Heart left ventricle (tissue), 13 donors: Measurements from ENCODE around the gene HLCS.

Experiments used
- POLR2A ChIP-seq, 2 donors: fragments of 450-650 bp; IDR thresholded peaks; one replicate each; pipeline ENCODE4 v1.6.1; 2017; ENCODE audit warnings: antibody characterized with exemption in 2 of 2, mild to moderate bottlenecking in 2 of 2, moderate library complexity in 2 of 2
- TF ChIP-seq, protein P1 (sequence below), 12 donors: fragments of 200-600 bp; sonication (generic) in 4 of 12; IDR thresholded peaks; one replicate each; pipeline versions ENCODE4 v1.5.0 to v1.8.0; 2018 to 2022; ENCODE audit warnings: antibody characterized with exemption in 12 of 12, mild to moderate bottlenecking in 5 of 12
- donor health status: ischemic (EF 13 %, LVEDD 7.1; RV severe dilation, severe dysfunction).
- donor health status: DM: no; HTN: yes; CAD: no.
- donor health status: DM: no; HTN: no; CAD: no.
- donor health status: ischemic (EF 25% LVEDD 6.9; RV normal size, moderate dysfunction).
- donor health status: ischemic (EF 25% LVEDD 5.7; RV mildly dilated, moderate dysfunction).
- donor health status: ischemic (EF 35%, LVEDD 5.7; RV mildly dilated, moderate dysfunction).
- donor health status: nonischemic (EF 11% LVEDD 7.7; RV severe dilation, severe dysfunction).
- donor health status: DM: yes; HTN: yes; CAD: no.
- donor health status: PGD.
- donor health status: ischemic (EF 29% LVEDD 5.4; RV normal size, mild dysfunction).
- donor health status: nonischemic (EF 23%, LVEDD 6.1; RV moderate dilation, normal function).

DNA sequence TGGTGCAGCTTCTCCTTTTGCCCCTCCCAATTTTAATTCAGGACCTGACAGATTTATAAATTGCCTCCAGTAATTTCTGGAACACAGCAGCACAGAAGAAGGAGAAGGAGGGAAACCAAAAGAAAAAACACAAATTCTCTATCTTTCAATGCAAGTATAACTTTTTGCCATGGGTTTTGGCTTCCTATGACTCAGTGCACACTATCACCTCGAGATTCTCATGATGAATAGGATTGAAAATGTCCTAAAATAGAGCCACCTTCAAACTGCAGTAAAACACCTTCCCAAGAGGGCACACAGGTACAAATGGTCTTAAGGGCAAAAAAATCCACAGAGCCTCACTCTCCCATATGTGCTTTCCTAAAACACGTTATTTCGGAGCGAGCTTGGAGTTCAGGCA lies 113.6 kb downstream of the HLCS start:
- TF ChIP-seq, protein P1, sequence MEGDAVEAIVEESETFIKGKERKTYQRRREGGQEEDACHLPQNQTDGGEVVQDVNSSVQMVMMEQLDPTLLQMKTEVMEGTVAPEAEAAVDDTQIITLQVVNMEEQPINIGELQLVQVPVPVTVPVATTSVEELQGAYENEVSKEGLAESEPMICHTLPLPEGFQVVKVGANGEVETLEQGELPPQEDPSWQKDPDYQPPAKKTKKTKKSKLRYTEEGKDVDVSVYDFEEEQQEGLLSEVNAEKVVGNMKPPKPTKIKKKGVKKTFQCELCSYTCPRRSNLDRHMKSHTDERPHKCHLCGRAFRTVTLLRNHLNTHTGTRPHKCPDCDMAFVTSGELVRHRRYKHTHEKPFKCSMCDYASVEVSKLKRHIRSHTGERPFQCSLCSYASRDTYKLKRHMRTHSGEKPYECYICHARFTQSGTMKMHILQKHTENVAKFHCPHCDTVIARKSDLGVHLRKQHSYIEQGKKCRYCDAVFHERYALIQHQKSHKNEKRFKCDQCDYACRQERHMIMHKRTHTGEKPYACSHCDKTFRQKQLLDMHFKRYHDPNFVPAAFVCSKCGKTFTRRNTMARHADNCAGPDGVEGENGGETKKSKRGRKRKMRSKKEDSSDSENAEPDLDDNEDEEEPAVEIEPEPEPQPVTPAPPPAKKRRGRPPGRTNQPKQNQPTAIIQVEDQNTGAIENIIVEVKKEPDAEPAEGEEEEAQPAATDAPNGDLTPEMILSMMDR (IDR thresholded peaks at IDR 0.05): no peak
- TF ChIP-seq POLR2A (IDR thresholded peaks at IDR 0.05): no peak
